Superior temporal gyrus (tissue), 1 donor: ENCODE measurements around the gene OSTM1.

Experiments
- DNase-seq: peaks from one replicate; pipeline ENCODE4 v3.0.0-alpha.2; 2016; ENCODE audit errors: extremely low spot score

Gene OSTM1

DNA sequence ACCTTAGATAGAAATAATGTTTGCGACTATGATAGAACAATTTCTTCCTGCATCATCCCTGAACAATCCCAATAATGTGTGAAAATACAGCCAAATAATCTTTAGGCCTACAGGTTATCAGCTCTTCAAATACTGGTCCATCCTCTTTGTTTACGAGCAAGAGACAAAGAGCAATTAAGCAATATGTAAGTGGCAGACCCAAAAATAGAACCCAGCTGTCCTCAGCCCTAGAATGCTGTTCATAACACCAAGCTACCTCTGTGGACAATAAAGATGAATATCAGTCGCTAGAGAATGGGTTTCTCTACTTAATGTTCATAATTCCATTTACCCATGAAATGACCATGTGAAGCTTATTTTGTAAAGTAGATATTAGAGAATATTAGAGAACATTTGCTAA is 28.4 kb upstream of the OSTM1 start:
- DNase-seq: no peak

DNA sequence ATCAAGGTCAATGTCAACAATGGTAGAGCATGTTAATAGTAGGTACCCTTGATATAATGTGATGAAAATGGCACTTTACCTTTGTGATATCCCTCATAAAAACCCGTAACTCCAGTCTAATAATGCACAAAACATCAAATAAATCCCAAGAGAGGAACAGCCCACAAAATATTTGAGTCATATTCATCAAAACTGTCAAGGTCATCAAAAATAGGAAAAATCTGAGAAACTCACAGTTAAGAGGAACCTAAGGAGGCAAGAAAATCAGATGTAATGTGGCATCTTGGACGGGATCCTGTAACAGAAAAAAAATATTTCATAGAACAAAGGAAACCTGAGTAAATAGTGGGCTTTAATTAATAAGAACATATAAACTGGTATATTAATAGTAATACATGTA is 25.5 kb upstream of the OSTM1 start:
- DNase-seq: no peak

DNA sequence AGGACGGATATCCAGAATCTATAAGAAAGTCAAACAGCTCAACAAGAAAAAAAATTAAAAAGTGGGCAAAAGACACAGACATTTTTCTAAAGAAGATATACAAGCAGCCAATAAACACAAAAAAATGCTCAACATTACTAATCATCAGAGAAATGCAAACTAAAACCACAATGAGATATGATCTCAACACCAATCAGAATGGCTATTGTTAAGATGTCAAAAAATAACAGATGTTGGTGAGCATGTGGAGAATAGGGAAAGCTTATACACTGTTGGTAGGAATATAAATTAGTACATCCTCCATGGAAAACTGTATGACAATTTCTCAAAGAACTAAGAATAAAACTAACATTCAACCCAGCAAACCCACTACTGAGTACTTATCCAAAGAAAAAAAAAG is 23.3 kb upstream of the OSTM1 start:
- no peak for DNase-seq

DNA sequence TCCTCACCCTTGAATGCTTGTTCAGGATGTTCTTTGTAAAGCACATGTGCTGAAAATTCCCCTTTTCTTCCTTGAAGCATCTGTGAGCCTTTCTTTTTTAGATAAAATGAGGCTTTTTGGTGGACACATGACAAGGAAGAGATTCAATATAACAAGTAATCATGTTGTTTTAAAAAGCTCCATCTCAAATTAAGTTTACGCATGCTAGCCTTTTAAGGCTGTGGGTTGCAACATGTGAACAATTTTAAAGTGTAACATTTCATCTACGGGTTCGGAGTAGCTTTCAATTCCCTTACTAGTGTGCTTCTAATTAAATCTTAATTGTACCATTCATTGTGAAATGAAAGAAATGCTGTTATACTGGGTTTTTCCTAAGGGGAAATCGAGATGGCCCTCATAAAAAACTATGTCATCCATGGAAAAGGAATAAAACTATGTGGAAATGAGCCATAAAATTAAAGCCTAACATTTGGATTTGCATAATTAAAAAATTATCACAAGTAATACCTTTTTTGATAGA is 19.3 kb upstream of the OSTM1 start:
- no peak for DNase-seq

DNA sequence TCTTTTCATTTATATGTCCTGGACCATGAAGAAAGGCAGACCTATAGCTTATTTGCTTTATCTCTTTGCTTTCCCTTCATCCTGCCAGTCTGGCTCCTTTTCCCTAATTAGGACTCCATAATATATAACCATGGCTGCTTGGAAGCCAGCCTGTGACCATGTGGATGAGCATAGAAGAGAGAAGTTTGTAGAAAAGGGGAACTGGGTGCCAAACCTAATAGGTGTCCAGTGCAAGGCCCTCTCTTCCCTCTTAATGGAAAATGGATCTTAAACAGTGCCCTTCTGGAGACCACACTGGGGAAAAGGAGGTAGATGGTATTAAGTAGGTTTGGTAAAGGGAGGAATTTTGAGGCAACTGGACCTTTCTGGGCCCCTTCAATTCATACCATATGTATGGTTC is 16.7 kb upstream of the OSTM1 start:
- no peak for DNase-seq

DNA sequence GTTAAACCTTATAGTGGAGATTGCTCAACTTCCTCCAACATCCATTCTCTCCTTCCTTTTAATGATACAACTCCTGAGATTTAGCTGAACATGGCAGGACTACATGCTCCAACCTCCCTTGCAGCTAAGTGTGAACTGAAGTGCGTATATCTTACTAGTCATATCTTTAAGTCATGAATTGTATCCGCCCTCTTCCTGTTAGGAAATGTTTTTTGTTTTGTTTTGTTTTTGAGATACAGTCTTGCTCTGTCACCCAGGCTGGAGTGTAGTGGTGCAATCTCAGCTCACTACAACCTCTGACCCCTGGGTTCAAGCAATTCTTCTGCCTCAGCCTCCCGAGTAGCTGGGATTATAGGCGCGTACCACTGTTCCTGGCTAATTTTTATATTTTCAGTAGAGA is 8.8 kb upstream of the OSTM1 start:
- no peak for DNase-seq

DNA sequence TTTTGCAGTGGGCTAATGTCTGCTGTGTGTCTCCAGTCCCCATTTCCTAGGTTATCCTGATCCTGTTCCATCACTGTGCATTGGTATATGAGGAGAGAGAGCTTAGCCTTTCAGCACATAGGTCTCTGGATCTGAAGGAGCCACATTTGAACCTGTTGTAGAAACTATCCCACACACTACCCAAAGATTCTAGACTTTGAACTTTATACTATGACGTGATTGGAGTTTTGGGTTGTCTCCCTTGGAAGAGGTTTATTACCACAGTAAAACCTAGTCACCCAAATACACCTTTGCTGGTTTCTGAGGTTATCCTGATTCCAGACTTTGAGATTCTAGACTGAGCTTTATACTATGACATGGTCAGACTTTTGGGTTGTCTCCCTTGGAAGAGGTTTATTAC is 8.0 kb upstream of the OSTM1 start:
- no peak for DNase-seq

DNA sequence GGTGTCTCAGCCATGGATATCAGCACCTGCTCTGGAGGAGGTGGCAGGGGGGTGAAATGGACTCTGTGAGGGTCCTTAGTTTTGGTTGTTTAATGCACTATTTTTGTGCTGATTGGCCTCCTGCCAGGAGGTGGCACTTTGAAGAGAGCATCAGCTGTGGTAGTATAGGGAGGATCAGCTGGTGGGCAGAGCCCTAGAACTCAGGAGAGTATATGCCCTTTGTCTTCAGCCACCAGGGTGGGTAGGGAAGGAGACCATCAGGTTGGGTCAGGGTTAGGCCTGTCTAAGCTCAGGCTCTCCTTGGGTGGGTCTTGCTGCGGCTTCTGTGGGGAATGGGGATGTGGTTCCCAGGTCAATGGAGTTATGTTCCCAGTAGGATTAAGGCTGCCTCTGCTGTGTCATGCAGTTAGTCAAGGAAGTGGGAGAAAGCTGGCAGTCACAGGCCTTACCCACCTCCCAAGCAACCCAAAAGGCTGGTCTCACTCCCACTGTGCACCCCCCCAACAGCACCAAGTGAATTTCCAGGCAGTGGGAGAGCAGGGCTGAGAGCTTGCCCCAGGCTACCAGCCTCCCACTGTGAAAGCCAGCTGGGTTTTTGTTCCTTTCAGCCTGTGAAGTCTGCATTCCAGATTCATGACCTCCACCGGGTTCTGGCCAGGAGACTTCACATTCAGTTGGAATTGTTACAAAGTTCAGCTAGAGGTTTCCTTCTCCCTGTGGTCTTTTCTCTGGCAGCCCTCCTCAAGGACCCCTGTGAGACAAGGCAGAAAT is 5.7 kb upstream of the OSTM1 start:
- DNase-seq: no peak

DNA sequence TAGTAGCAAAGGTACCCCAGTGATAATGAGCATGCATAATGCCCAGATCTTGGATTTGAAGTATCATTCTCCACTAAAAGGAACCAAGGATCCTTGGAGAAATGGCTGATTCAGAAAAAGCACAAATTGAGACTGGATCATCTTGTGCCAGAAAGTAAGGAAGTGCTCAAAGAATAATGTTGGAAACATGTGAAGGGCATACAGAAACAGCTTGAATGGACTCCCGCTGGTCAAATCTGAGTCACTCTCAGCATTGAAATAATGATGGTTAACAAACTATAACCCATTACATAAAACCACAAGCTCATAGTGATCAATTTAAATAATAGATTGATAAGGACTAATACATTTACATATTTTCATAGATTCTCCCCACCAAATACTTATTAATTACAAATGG is 3.6 kb upstream of the OSTM1 start:
- DNase-seq: no peak

DNA sequence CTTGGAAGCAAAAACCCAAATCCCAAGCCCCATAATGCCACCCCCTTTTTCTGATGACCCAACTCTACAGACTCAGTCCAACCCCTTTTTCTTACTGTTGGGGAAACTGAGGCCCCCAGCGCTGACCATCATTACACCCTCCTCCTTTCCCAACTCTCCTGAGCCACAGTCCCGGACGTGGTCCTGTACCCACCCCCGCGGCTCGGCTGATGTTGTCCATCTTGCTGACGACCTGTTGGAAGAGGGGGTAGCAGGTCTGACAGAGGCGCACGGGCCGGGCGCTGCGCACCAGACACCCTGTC is 533 bp downstream of the OSTM1 start:
- no peak for DNase-seq

DNA sequence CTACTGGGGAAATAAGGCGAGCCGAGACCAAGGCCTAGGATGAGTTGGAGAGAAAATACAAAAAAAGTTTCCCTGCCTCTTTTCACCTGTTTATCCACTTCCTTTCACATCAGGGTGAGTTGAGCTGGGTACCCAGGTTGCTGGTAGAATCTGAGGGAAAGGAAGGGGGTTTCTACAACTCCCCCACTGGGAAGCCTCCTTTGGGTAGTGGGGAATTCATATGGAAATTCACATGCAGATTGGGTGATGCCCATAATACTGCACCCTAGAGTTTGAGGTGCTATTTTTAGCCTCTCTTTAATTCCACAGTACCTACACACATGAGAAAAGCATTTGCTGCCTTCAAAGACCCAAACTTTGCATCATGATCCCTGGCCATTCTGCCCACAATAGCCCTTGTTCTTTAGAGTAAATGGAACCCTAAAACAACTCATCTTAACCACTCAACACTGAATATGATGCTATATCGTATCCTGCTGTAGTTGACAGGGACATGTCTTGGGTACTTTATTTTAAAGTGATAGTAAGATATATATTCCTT is 2.7 kb downstream of the OSTM1 start:
- no peak for DNase-seq

DNA sequence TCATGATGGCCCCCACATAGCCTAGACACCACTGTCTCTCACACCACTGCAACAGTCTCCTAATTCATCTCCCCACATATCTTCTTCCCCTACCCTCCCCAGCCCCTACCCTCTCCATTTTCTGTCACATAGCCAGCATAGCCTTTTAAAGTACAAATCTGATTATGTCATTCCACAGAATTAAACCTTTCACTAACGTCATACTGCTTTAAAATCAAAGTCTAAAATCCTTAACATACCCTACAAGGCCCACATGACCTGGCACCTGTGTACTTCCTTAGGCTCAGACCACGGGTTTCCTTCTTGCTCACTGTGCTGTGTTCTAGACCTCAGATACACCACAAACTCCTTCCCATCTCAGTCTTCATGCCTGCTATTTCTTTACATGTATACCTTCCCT is 5.9 kb downstream of the OSTM1 start:
- no peak for DNase-seq

DNA sequence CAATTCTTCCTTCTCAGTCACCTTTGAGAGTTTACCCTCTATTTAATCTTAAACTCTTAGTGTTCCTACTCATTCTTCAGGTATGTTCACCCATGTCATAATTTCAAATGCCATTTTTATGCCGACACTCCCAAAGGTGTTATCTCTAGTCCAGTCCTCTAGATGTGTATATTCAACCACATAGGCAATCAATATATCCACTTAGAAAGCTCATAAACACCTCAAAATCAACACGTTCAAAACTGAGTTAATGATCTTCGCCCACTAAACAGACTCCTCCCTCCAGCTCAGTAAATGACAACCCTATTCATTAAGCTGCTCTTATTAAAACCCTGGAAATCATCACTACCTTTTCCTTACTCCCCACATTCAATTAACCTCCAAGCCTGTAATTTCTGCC is 6.4 kb downstream of the OSTM1 start:
- DNase-seq: no peak

DNA sequence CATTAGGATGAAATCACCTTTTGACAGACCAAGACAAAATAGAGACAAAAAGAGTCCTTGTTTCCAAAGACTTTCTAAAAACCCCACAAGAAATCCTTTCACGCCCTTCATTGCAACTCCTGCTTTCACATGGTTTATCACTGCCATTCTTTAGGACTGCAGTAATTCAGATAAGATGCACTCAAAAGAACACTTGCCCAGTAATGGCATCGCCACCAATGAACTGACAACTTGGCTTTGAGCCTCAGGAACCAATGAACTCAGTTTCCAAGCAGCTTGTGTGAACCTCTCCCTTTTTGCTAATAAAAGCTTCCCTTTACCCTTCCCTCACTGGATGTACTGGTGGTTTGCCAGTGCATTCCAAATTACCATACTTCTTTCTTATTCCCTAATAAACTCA is 21.8 kb downstream of the OSTM1 start:
- no peak for DNase-seq

DNA sequence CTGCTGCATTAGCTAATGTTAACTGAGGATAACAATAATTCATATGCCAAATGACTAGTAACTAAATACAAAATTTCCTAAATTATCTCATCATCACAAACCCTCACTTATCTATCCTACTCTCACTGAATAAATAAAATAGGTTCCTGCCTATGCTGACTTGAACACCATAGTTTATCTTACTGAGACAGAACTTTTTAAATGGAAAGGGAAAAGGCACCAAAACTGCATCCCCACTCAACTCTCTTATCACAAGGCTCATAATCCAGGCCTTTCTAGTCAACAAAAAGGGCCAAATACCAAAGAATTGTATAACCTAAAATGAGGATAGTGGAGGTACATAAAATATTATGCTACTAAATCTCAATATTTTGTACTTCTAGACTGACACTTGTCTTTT is 23.1 kb downstream of the OSTM1 start:
- no peak for DNase-seq

DNA sequence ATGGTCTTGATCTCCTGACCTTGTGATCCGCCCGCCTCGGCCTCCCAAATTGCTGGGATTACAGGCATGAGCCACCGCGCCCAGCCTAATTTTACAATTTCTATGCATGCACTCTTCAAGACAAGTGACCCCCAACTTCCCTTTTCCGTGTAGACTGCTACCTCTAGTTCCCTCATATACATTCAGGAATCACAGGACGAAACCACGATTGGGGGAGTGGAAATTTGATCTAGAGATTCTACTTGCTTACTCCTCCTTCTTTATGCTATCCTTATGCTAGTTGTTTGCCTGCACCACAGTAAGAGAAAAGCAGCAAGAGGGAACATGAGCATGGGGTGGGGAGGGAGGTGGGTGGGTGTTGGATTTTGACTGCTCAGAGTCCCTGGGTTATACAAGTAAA is 34.9 kb downstream of the OSTM1 start:
- no peak for DNase-seq

DNA sequence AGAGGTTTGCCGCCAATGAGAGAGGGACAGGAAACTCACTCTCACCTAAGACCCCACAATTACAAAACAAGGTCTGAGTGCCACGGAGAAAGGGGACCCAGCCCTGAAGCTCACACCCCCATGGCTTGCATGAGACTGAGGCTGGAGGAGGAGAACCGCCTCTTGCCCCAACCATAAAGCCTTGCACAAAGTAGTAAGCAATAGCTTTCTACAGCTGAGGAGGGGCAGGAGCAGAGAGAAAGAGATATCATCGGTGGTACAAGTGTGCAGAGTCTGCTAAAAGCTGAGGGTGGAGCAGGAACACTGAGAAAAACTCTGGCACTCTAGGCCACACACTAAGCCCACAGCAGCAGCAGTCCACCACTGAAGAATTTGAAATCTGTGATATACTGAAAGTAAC is 37.7 kb downstream of the OSTM1 start:
- no peak for DNase-seq

DNA sequence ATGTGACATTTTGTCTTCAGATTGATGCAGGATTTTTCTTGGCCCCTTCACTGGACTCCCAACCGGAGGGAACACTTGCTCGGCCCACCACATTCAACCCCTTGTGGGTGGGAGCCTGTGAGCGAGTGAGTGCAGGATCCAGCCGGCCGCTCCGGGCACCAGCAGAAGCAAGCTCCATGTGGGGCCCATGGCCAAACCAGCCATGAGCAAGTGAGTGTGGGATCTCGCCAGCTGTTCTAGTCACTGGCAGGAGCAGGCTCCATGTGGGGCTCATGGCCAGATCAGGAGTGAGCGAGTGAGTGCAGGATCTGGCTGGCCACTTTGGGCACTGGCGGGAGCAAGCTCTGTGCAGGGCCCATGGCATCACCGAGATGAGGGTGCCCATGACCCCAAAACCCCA is 42.6 kb downstream of the OSTM1 start:
- no peak for DNase-seq

DNA sequence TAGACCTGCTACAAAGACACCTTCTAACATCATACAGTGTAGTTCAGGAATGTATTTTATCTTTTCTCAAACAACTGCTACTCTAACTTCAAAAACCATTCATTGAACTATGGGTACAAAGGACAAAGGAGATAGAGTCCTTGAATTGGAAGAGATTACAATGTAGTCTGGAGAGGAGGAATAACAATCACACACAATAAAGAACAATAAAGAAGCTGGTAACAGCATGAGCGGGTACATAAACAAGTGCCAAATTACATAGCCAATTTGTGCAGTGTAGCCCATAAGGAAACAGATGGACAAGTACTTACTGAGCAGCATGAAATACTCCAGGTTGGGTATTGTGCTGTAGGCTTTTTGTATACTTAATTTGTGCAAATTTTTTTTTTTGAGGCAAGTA is 44.3 kb downstream of the OSTM1 start:
- no peak for DNase-seq

DNA sequence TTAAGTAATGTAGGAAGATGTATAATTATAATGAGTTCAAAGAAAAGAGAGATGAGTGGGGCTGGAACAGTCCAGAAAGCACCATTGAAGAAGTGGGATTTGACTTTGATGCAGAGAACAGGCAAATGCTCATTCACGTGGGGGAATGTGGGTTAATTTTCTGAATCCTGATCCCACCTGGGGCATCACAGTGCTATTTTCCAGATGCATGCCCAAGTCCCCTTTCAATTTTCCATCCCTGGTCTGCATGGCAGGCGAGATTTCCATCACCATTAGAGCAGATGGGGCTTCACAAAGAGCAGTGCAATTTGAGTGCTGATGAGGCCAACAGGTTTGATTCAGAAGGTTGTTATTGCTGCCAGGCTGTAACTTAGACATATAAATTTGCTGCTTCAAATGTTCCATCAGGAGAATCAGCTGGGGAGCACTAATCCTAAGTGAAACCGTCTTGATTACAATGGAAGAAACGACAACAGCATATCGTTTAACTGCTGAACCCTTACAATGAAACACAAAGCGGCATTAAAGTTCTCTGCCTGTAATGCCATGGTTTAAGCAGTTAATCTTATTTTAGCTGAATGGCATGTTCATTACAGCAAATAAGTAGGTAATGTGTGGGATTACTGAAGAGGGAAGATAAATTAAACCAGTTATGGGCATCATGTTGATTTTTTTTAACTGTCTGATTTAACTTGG is 45.2 kb downstream of the OSTM1 start:
- DNase-seq: no peak

DNA sequence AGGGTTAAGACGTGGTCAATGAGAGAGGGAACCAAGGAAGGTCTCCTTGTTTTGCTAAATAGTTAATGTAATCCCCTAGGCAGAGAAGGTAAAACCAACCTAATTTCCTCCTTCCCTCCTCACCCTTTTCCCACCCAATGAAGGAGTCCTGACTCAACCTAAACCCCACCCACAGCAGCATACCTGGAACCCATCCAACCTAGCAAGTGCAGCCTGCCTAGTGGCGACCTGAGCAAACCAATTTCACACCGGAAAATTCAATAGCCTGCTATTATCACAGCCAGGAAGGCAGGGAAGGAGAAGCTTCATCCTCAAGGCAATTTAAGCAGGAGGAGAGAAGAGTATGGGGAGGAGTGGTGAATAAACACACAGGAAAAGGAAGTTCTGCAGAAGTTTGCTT is 46.9 kb downstream of the OSTM1 start:
- no peak for DNase-seq

DNA sequence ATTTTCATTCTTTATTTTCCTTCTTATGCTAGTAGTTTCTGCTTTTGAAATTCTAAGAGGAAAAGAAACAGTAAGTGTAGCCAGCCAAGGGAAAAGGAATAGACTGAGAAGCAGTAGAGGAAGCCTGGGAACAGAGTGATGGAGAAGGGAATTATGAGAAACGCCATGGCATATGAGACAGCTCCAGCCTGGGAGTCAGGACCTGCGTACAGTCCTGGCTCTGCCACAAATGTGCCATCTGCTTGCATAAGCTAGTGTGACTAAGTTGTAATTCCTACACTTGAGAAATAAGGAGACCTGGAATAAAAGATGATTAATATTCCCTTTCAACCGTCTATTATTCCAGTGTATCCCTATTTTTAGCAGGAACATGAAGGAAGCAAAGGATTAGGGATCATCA is 47.5 kb downstream of the OSTM1 start:
- DNase-seq: no peak

DNA sequence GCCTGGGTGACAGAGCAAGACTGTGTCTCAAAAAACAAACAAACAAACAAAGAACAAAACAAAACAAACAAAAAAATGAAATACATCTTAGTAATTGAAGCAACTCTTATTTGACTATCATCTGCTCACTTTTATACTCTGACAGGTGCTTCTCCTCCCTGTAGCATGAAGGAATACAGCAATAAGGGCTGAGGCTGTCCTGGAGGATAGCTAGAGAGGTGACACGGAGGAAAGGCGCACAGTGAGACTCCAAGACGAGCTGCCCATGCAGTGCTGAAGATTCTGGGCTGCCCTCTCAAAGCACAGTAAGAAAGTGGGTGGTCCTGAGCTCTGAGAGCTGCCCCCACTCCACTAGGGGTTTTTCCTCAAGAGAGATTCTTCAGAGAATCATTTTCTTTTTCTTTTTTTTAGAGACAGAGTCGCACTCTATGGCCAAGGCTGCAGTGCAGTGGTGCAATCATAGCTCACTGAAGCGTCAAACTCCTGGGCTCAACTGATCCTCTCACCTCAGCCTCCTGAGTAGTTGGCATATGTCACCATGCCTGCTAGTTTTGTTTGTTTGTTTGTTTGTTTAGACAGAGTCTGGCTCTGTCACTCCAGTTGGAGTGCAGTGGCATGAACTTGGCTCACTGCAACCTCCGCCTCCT is 50.0 kb downstream of the OSTM1 start:
- no peak for DNase-seq
